IPS-15b (cell line): ENCODE measurements around the gene CPTP.

Experiments
- H3K27me3 ChIP-seq: one replicate; pipeline ENCODE4 v1.6.1; 2013; ENCODE audit warnings: low read length; ENCODE audit not compliant: control insufficient read depth, insufficient read depth
- H3K36me3 ChIP-seq: one replicate; pipeline ENCODE4 v1.6.1; 2013; ENCODE audit warnings: low read length; ENCODE audit not compliant: control insufficient read depth, insufficient read depth
- H3K4me1 ChIP-seq: one replicate; pipeline ENCODE4 v1.6.1; 2013; ENCODE audit warnings: mild to moderate bottlenecking, low read length; ENCODE audit not compliant: control insufficient read depth, insufficient read depth
- H3K4me3 ChIP-seq: one replicate; pipeline ENCODE4 v1.5.1; 2013; ENCODE audit warnings: low read depth, low read length
- H3K9ac ChIP-seq: one replicate; pipeline ENCODE4 v1.6.1; 2013; ENCODE audit warnings: low read depth, mild to moderate bottlenecking, low read length
- H3K9me3 ChIP-seq: one replicate; pipeline ENCODE4 v1.6.1; 2013; ENCODE audit warnings: mild to moderate bottlenecking, low read length; ENCODE audit not compliant: control insufficient read depth, insufficient read depth

The CPTP gene

DNA sequence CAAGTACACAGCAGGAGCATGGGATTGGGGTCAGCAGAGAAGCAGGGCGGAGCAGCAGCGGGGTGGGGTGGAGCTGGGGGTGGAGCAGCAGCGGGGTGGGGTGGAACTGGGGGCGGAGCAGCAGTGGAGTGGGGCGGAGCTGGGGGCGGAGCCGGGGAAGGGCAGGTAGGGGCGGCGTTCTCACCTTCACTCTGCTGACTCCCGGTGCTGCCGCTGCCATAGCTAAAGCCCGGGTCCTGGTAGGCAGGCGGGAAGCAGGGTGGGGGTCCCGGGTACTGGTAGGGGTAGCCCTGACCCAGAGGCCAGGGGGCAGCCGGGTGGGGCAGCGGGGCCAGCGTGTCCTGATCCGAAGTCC is 13.2 kb downstream of the CPTP start:
- H3K4me3 ChIP-seq: no peak overlapping the region
- no peaks in the 10 kb centered on the region for H3K27me3 ChIP-seq
- no peak overlapping the region for H3K9ac ChIP-seq
- no peaks in the 10 kb centered on the region for H3K4me1 ChIP-seq
- H3K36me3 ChIP-seq: peaks cover 36% of the 10 kb centered on the region
- no peaks in the 10 kb centered on the region for H3K9me3 ChIP-seq

DNA sequence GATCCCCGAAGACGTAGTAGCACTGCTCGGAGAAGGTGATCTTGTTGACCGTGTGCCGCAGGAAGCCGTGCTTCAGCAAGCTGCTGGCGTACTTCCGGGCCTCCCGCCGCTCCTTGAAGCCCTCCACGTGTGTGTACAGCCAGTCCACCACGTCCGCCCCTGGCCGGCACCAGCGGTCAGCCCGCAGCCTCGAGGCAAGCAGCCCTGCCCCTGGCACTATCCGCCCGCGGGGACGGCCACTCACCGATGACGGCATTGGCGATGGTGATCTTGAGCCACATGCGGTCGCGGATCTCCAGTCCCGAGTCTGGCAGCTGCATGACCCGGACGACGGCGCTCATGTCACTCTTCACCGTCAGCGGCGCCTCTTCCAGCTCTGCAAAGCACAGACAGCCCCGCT is 13.7 kb downstream of the CPTP start:
- Histone ChIP-seq H3K4me3 (no peak overlapping the region), H3K9me3 (no peaks in the 10 kb centered on the region), H3K36me3 (peaks cover 36% of the 10 kb centered on the region), H3K27me3 (no peaks in the 10 kb centered on the region), H3K9ac (no peak overlapping the region), H3K4me1 (no peaks in the 10 kb centered on the region)

DNA sequence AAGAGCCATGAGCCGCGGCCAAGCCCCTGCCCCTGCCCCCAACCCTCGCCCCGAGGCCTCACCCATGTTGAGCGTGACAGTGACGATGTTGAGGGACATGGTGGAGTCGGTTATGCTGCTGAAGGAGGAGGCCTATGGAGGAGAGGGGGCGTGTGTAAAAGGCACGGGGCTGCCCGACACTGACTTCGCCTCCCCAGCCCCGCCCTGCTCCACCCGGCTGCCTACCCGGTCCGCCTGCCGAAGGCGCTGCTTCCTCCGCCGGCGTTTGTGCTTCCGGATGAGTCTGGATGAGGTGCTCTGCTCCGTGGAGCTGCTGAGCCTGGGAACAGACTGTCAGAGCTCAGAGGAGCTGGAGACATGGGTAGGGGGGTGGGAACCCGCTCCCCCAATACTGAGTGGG is 15.6 kb downstream of the CPTP start:
- Histone ChIP-seq H3K4me3 (no peak overlapping the region), H3K9ac (no peak overlapping the region), H3K36me3 (peaks cover 36% of the 10 kb centered on the region), H3K27me3 (no peaks in the 10 kb centered on the region), H3K9me3 (no peaks in the 10 kb centered on the region), H3K4me1 (no peaks in the 10 kb centered on the region)

DNA sequence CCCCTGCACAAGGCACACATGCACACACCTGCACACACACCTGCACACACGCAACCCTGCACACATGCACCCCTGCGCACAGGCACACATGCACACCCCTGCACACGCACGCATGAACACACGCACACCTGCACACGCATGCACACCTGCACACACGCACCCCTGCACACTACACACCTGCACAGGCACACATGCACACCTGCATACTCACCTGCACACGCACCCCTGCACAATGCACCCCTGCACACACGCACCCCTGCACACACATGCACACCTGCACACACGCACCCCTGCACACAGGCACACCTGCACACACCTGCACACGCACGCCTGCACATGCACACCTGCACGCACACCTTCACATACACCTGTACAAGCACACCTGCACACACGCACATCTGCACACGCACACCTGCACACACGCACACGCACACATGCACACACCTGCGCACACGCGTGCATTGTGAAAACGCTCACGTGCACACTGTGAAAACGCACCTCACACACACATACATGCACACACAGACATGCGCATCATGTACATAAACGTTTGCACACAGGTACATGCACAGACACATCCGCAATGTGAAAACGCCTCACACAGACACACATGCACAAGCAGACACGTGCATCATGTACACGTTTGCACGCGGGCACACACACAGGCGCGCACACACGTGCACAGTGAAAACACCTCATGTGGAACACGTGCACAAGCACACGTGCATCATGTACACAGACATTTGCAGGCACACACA is 16.4 kb downstream of the CPTP start:
- no peaks in the 10 kb centered on the region for H3K27me3 ChIP-seq
- H3K9me3 ChIP-seq: no peaks in the 10 kb centered on the region
- no peak overlapping the region for H3K9ac ChIP-seq
- no peaks in the 10 kb centered on the region for H3K4me1 ChIP-seq
- peaks cover 36% of the 10 kb centered on the region for H3K36me3 ChIP-seq
- no peak overlapping the region for H3K4me3 ChIP-seq

DNA sequence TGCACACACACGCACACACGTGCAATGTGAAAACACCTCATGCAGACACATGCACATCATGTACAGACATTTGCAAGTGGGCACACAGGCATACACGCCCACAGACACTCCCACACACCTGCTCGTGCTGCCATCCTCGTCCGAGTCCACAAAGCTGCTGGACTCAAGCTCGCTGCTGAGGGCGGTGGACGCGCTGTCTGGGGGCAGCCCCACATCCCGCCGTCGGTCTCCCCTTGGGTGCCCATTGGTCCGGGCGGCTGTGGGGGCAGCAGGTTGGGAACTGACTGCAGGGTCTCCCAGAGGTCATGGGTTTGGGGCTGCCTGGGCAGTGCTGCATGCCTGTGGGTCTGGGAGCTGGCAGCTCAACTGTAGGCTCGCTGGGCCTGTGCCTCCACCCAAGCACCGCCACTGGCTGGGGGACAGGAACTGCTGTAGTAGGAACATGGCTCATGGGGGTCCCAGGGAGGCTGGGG is 17.0 kb downstream of the CPTP start:
- Histone ChIP-seq H3K9me3 (no peaks in the 10 kb centered on the region), H3K27me3 (no peaks in the 10 kb centered on the region), H3K4me3 (no peak overlapping the region), H3K36me3 (peaks cover 34% of the 10 kb centered on the region), H3K4me1 (no peaks in the 10 kb centered on the region), H3K9ac (no peak overlapping the region)

DNA sequence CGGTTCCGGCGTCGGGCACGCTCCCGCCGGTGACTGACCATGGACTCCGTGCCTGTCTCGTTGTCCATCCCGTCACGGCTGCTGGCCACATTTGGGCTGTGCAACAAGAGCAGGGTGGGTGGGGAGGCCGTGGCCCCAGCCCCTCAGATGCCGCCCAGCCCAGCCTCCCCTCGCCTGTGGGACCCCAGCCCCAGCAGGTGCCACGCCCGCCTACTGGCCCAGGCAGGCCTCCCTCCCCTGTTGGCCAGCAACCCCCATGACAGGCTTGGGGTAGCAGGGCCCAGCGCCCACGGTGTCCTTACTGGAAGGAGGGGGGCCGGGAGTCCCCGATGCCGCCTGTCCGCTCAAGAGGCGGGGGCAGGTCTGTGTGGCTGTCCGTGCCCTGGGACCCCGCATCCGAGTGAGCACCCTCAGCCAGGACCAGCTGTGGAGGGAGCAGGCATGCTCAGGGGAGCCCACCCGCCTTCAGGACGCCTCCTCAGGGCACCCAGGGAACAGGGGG is 17.5 kb downstream of the CPTP start:
- Histone ChIP-seq H3K4me1 (no peaks in the 10 kb centered on the region), H3K27me3 (no peaks in the 10 kb centered on the region), H3K4me3 (no peak overlapping the region), H3K9ac (no peak overlapping the region), H3K36me3 (peaks cover 29% of the 10 kb centered on the region), H3K9me3 (no peaks in the 10 kb centered on the region)

GRCh38 chr1:1342584-1343115 is 18.0 kb downstream of the CPTP start:
- Histone ChIP-seq H3K9ac (no peak overlapping the region), H3K4me1 (no peaks in the 10 kb centered on the region), H3K9me3 (no peaks in the 10 kb centered on the region), H3K4me3 (no peak overlapping the region), H3K36me3 (peaks cover 26% of the 10 kb centered on the region), H3K27me3 (no peaks in the 10 kb centered on the region)

DNA sequence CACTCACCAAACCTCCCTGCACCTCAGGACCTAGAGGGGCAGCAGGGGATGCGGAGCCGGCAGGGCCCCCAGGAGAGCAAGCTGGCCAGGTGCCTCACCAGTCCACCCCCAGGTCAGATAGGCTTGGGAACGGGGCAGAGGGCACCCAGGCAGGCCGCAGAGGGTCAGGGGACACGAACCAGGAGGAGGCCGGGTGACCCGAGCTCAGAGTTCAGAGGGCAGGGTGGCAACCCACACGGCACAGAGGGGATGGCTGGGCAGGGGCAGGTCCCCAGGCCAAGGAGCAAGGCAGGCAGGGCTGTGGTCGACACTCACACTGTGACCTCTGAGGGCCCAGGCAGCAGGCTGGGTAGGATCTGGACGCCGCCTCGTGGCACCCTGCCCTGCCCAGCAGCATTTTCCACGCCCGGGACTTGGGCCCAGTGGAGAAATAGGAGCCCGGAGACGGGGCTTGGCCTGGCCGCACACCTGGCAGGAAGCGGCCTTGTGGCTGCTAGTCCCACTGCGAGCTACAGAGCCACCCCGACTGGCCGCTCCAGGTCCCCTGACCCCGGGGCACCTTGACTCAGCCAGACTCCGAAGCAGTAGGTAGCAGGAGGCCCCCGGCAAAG is 19.3 kb downstream of the CPTP start:
- no peak overlapping the region for H3K9ac ChIP-seq
- no peaks in the 10 kb centered on the region for H3K9me3 ChIP-seq
- no peak overlapping the region for H3K4me3 ChIP-seq
- H3K36me3 ChIP-seq: peaks cover 16% of the 10 kb centered on the region
- H3K4me1 ChIP-seq: peaks cover 2% of the 10 kb centered on the region
- no peaks in the 10 kb centered on the region for H3K27me3 ChIP-seq

DNA sequence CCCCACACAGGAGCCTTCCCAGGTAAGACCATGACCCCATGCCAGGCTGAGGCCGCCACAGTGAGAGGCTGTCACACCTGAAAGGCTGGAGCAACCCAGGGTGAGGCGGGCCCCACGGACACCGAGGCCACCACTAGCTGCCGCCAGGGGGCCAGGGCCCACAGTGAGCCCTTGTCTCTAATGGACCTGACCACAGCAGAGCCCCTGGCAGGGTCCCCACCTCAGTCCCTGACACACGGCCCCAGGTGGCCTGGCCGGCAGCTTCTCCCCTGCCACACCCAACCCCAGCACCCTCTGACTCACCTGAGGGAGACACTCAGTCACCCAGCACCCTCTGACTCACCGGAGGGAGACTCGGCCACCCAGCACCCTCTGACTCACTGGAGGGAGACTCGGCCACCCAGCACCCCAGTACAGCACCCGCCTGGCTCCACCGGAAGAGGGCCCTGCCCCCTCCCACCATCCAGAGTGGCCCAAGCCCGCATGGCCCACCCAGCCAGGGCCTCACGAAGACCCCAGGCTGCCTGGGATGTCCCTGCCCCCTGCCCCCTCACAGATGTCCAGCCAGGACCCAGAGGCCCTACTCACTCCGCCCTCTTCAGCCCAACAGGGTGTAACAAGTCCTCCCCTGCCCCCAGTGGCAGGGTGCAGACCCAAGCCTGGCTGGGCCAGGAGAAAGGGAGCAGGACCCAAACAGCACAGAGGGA is 20.2 kb downstream of the CPTP start:
- Histone ChIP-seq H3K4me1 (peaks cover 2% of the 10 kb centered on the region), H3K4me3 (no peak overlapping the region), H3K36me3 (peaks cover 11% of the 10 kb centered on the region), H3K27me3 (no peaks in the 10 kb centered on the region), H3K9me3 (no peaks in the 10 kb centered on the region), H3K9ac (no peak overlapping the region)

- no peak overlapping the region for H3K4me3 ChIP-seq
- H3K27me3 ChIP-seq: no peaks in the 10 kb centered on the region
- peaks cover 11% of the 10 kb centered on the region for H3K36me3 ChIP-seq
- no peaks in the 10 kb centered on the region for H3K9me3 ChIP-seq
- H3K9ac ChIP-seq: no peak overlapping the region
- H3K4me1 ChIP-seq: peaks cover 2% of the 10 kb centered on the region
Observed at GRCh38 chr1:1345384-1345783, 20.8 kb downstream of the CPTP start.

- no peaks in the 10 kb centered on the region for H3K27me3 ChIP-seq
- peaks cover 2% of the 10 kb centered on the region for H3K4me1 ChIP-seq
- H3K36me3 ChIP-seq: peaks cover 6% of the 10 kb centered on the region
- no peak overlapping the region for H3K4me3 ChIP-seq
- no peaks in the 10 kb centered on the region for H3K9me3 ChIP-seq
- peak overlapping the region; percentile 54 for H3K9ac ChIP-seq
Observed at GRCh38 chr1:1345860-1346500, 21.4 kb downstream of the CPTP start.
